H1 (cell line): ENCODE measurements around the gene PAIP2. TPM values are rescaled to one million over a fixed set of nuclear protein-coding genes. Genes with fewer than 3 reads are reported as not detected.

Experiments used
- CTCF ChIA-PET: fragments of 300-600 bp; sonication (Branson Sonifier 250); formaldehyde crosslinking; loops from one replicate; lab custom pipeline; 2021; ENCODE audit not compliant: partially characterized antibody; lab: Charles Lee
- POLR2A ChIA-PET: fragments of 300-600 bp; sonication (Branson Sonifier 250); formaldehyde crosslinking; loops from one replicate; lab custom pipeline; 2021; ENCODE audit warnings: inconsistent platforms; ENCODE audit not compliant: partially characterized antibody; lab: Charles Lee
- DNase-seq, 2 experiments: peaks; one replicate each; pipeline versions ENCODE4 v3.0.0 to v3.0.0-alpha.2; 2010 to 2022; ENCODE audit warnings: low spot score in 2 of 2, low read depth in 1 of 2, mixed read lengths in 1 of 2
- FAIRE-seq: peaks from 2 replicates; lab custom pipeline; 2011; peaks lifted over from hg19 to GRCh38; lab: Jason Lieb, UNC
- H2AFZ ChIP-seq: 2 replicates; pipeline ENCODE4 v1.8.1; 2012; ENCODE audit warnings: low read length, inconsistent platforms
- H2AK5ac ChIP-seq: 2 replicates; pipeline ENCODE4 v1.6.1; 2013; ENCODE audit warnings: low read depth, low read length
- H2BK120ac ChIP-seq: replicated peaks from 2 replicates; pipeline ENCODE3; 2013; ENCODE audit warnings: low read depth, low read length, inconsistent platforms
- H2BK12ac ChIP-seq: 2 replicates; pipeline ENCODE4 v1.6.1; 2013; ENCODE audit warnings: low read depth, low read length
- H2BK15ac ChIP-seq: 2 replicates; pipeline ENCODE4 v1.6.1; 2013; ENCODE audit warnings: low read length
- H2BK20ac ChIP-seq: 2 replicates; pipeline ENCODE4 v1.6.1; 2013; ENCODE audit warnings: low read length
- H2BK5ac ChIP-seq: 2 replicates; pipeline ENCODE4 v1.6.1; 2013; ENCODE audit warnings: low read depth, low read length
- H3K14ac ChIP-seq: 2 replicates; pipeline ENCODE4 v1.6.1; 2013; ENCODE audit warnings: inconsistent platforms; ENCODE audit not compliant: insufficient read length
- H3K18ac ChIP-seq: 2 replicates; pipeline ENCODE4 v1.6.1; 2013; ENCODE audit warnings: low read length; ENCODE audit errors: extremely low read depth
- H3K23ac ChIP-seq: 2 replicates; pipeline ENCODE4 v1.6.1; 2013; ENCODE audit warnings: inconsistent platforms; ENCODE audit not compliant: insufficient read length
- H3K23me2 ChIP-seq: 2 replicates; pipeline ENCODE4 v1.6.1; 2013; ENCODE audit warnings: low read depth, low read length
- H3K27ac ChIP-seq: 2 replicates; pipeline ENCODE4 v1.6.1; 2011; ENCODE audit warnings: low read depth, low read length, inconsistent platforms
- H3K27me3 ChIP-seq, 4 experiments: replicated peaks in 1 of 4; 1 replicate in 1 of 4; 2 replicates in 3 of 4; pipeline versions ENCODE4 v1.6.1 to v1.8.1; 2011 to 2013; ENCODE audit warnings: low read length in 3 of 4, mild to moderate bottlenecking in 3 of 4, inconsistent platforms in 2 of 4, mixed read lengths in 2 of 4, moderate library complexity in 1 of 4; ENCODE audit not compliant: control insufficient read depth in 3 of 4, insufficient read depth in 3 of 4; ENCODE audit errors: extremely low read depth in 1 of 4
- H3K36me3 ChIP-seq, 4 experiments: 2 replicates each; pipeline versions ENCODE4 v1.6.1 to v1.8.1; 2011 to 2013; ENCODE audit warnings: mild to moderate bottlenecking in 4 of 4, low read length in 3 of 4, moderate library complexity in 2 of 4, control low read depth in 1 of 4, inconsistent platforms in 1 of 4; ENCODE audit not compliant: insufficient read depth in 4 of 4, control insufficient read depth in 2 of 4
- H3K4ac ChIP-seq: replicated peaks from 2 replicates; pipeline ENCODE3; 2013; ENCODE audit warnings: low read length, low read depth, mixed read lengths, inconsistent platforms; ENCODE audit not compliant: insufficient read length
- H3K4me1 ChIP-seq, 4 experiments: replicated peaks in 1 of 4; 1 replicate in 1 of 4; 2 replicates in 3 of 4; pipeline versions ENCODE4 v1.6.1 to v1.8.1; 2011 to 2013; ENCODE audit warnings: low read length in 3 of 4, inconsistent platforms in 2 of 4, mixed read lengths in 1 of 4; ENCODE audit not compliant: insufficient read depth in 4 of 4, control insufficient read depth in 3 of 4
- H3K4me2 ChIP-seq, 2 experiments: 2 replicates each; pipeline versions ENCODE4 v1.6.1 to v1.8.1; 2011 to 2013; ENCODE audit warnings: low read depth in 2 of 2, low read length in 2 of 2, control low read depth in 1 of 2, inconsistent platforms in 1 of 2, mild to moderate bottlenecking in 1 of 2; ENCODE audit not compliant: insufficient read depth in 1 of 2
- H3K4me3 ChIP-seq, 4 experiments: fragments of 200-600, 300-600 bp in 1 of 4; sonication (generic), shearing (Covaris generic), sonication (Bioruptor Twin) in 1 of 4; 2 replicates each; pipeline versions ENCODE4 v1.5.1 to v1.8.1; 2011 to 2016; ENCODE audit warnings: low read length in 4 of 4, low read depth in 3 of 4, control low read depth in 2 of 4, inconsistent platforms in 2 of 4, mild to moderate bottlenecking in 2 of 4, mixed read lengths in 1 of 4, moderate library complexity in 1 of 4; ENCODE audit not compliant: insufficient read depth in 2 of 4; ENCODE audit errors: extremely low read depth in 1 of 4
- H3K56ac ChIP-seq: replicated peaks from 2 replicates; pipeline ENCODE3; 2013; ENCODE audit warnings: low read depth, mild to moderate bottlenecking, mixed read lengths, low read length, inconsistent platforms; ENCODE audit not compliant: insufficient read length
- H3K79me1 ChIP-seq: 2 replicates; pipeline ENCODE4 v1.6.1; 2013; ENCODE audit warnings: low read depth, low read length, control low read depth
- H3K79me2 ChIP-seq, 2 experiments: 2 replicates each; pipeline versions ENCODE4 v1.6.1 to v1.8.1; 2012 to 2013; ENCODE audit warnings: low read length in 2 of 2, mild to moderate bottlenecking in 2 of 2, inconsistent platforms in 1 of 2; ENCODE audit not compliant: insufficient read depth in 2 of 2, control insufficient read depth in 1 of 2
- H3K9ac ChIP-seq, 4 experiments: replicated peaks in 1 of 4; 1 replicate in 1 of 4; 2 replicates in 3 of 4; pipeline versions ENCODE4 v1.6.1 to v1.8.1; 2011 to 2013; ENCODE audit warnings: low read depth in 3 of 4, low read length in 3 of 4, control low read depth in 2 of 4, mild to moderate bottlenecking in 2 of 4, moderate library complexity in 2 of 4, inconsistent platforms in 1 of 4; ENCODE audit errors: extremely low read depth in 1 of 4
- H3K9me3 ChIP-seq, 2 experiments: 2 replicates each; pipeline versions ENCODE4 v1.6.1 to v1.8.1; 2012 to 2013; ENCODE audit warnings: mild to moderate bottlenecking in 2 of 2, moderate library complexity in 2 of 2, control low read depth in 1 of 2, inconsistent platforms in 1 of 2, low read depth in 1 of 2, low read length in 1 of 2, mixed read lengths in 1 of 2; ENCODE audit not compliant: insufficient read depth in 2 of 2
- H4K20me1 ChIP-seq, 2 experiments: replicated peaks in 1 of 2; 2 replicates each; pipeline versions ENCODE3 to v1.8.1; 2011 to 2013; ENCODE audit warnings: inconsistent platforms in 2 of 2, low read length in 2 of 2, mild to moderate bottlenecking in 1 of 2; ENCODE audit not compliant: insufficient read depth in 2 of 2, control insufficient read depth in 1 of 2
- H4K5ac ChIP-seq: 2 replicates; pipeline ENCODE4 v1.6.1; 2013; ENCODE audit warnings: low read length, low read depth, mixed read lengths, inconsistent platforms; ENCODE audit not compliant: insufficient read length
- H4K8ac ChIP-seq: 2 replicates; pipeline ENCODE4 v1.8.0; 2013; ENCODE audit warnings: mild to moderate bottlenecking, moderate library complexity, low read length, inconsistent platforms; ENCODE audit not compliant: insufficient read depth; ENCODE audit errors: extremely low read depth
- H4K91ac ChIP-seq: replicated peaks from 2 replicates; pipeline ENCODE3; 2013; ENCODE audit warnings: low read length, mixed read lengths, inconsistent platforms; ENCODE audit not compliant: insufficient read length
- ATF2 ChIP-seq: IDR thresholded peaks from 2 replicates; pipeline ENCODE4 v1.6.1; 2012; ENCODE audit warnings: low read length, inconsistent platforms
- CBX5 ChIP-seq: fragments of 300-800, 300-1000 bp; sonication (generic); IDR thresholded peaks from 2 replicates; pipeline ENCODE4 v1.7.1; 2016; ENCODE audit warnings: antibody characterized with exemption, low read length, low read depth
- CEBPB ChIP-seq: IDR thresholded peaks from 2 replicates; pipeline ENCODE4 v1.6.1; 2012; ENCODE audit warnings: low read depth, low read length
- FOSL1 ChIP-seq: IDR thresholded peaks from 2 replicates; pipeline ENCODE4 v1.6.1; 2011; ENCODE audit warnings: mild to moderate bottlenecking, low read depth, low read length, moderate library complexity; ENCODE audit not compliant: insufficient read depth
- JUN ChIP-seq: IDR thresholded peaks from 2 replicates; pipeline ENCODE4 v1.6.1; 2011; ENCODE audit warnings: low read depth, mild to moderate bottlenecking, improper control_type of control experiment, low read length
- NANOG ChIP-seq: IDR thresholded peaks from 2 replicates; pipeline ENCODE4 v1.6.1; 2011; ENCODE audit warnings: low read length, low read depth, mild to moderate bottlenecking, inconsistent platforms; ENCODE audit not compliant: insufficient read depth, poor library complexity, severe bottlenecking
- PHF8 ChIP-seq: fragments of 200-600 bp; sonication (generic); conservative IDR thresholded peaks from 2 replicates; pipeline ENCODE4 v1.7.1; 2012; ENCODE audit warnings: low read depth, mild to moderate bottlenecking, inconsistent platforms, low read length, moderate library complexity
- TAF7 ChIP-seq: optimal IDR thresholded peaks from 2 replicates; pipeline ENCODE3; 2011; ENCODE audit warnings: low read depth, mild to moderate bottlenecking, inconsistent platforms, low read length, moderate library complexity, borderline replicate concordance
- YY1 ChIP-seq: IDR thresholded peaks from 2 replicates; pipeline ENCODE4 v1.6.1; 2011; ENCODE audit warnings: low read depth, mild to moderate bottlenecking, low read length
- WGBS, 2 experiments: shearing (Covaris generic) in 1 of 2; methylation state at CpG; one replicate each; pipeline versions ENCODE4 v1.1.6 to v1.1.7; 2013 to 2015; ENCODE audit warnings: low lambda C conversion rate in 2 of 2, mixed read lengths in 2 of 2, inconsistent platforms in 1 of 2, low coverage in 1 of 2, missing lambda C conversion rate in 1 of 2; ENCODE audit not compliant: insufficient replicate concordance in 2 of 2, insufficient coverage in 1 of 2, insufficient read length in 1 of 2; ENCODE audit errors: extremely low coverage in 1 of 2, missing lambda C conversion rate in 1 of 2; 5-methylcytosine and 5-hydroxymethylcytosine counted together
- polyA plus RNA-seq, 7 experiments: library from polyadenylated mRNA; depleted of rRNA in 3 of 7; stranded (reverse) in 5 of 7; unstranded in 2 of 7; fragments of >200 nt in 5 of 7; fragments of 200-250 nt in 2 of 7; gene quantifications; 1 replicate in 5 of 7; 2 replicates in 1 of 7; 4 replicates in 1 of 7; pipeline versions ENCODE4 v1.2.1 to v1.2.3, GENCODE V29; 2011 to 2013; ENCODE audit warnings: missing spikeins in 2 of 7, mixed read lengths in 2 of 7
- total RNA-seq: library from RNA; stranded (reverse); fragmentation: NEBNext Ultra II Directional; extraction: Animal tissue kit (Norgen Biotek cat#: 25700); gene quantifications from 2 replicates; pipeline ENCODE4 v1.2.1, GENCODE V29; 2021

PAIP2 gene
- total and polyA plus RNA-seq, 2 of the 8 experiments (the other 6 are each of a cell fraction or from before 2014, with no cell fraction given) = 87.6 to 162 TPM

- WGBS, 2 experiments = 75% methylated on average over 1 of the region's 1 CpG; no CpG with 5 or more reads in 1 of the 2 experiments
- Histone ChIP-seq H2BK20ac (no peak overlapping the region), H3K4me2 (no peak overlapping the region), H2BK5ac (no peak overlapping the region), H4K20me1 (no peaks in the 10 kb centered on the region), H3K18ac (no peak overlapping the region), H3K23me2 (no peaks in the 10 kb centered on the region), H3K4me3 (no peak overlapping the region), H3K14ac (no peak overlapping the region), H2AFZ (no peak overlapping the region), H4K91ac (no peak overlapping the region), H3K56ac (no peak overlapping the region), H3K9me3 (no peaks in the 10 kb centered on the region), H3K79me1 (no peaks in the 10 kb centered on the region), H4K8ac (no peak overlapping the region), H3K27me3 (no peaks in the 10 kb centered on the region), H2BK120ac (no peak overlapping the region), H3K27ac (no peak overlapping the region), H3K79me2 (no peaks in the 10 kb centered on the region), H2BK15ac (no peak overlapping the region), H2AK5ac (no peak overlapping the region), H3K23ac (no peak overlapping the region), H4K5ac (no peak overlapping the region), H3K4ac (no peak overlapping the region), H3K36me3 (peaks cover under 1 to 22% (median 6%) of the 10 kb centered on the region in 4 experiments; a peak in 5 of 8 replicates), H3K9ac (no peak overlapping the region), H2BK12ac (no peak overlapping the region), H3K4me1 (peaks cover 4 to 9% (median 6%) of the 10 kb centered on the region in 4 experiments; a peak in 4 of 7 replicates)
- TF ChIP-seq JUN = no peak
- no peak for TF ChIP-seq ATF2
- no peak for TF ChIP-seq YY1
- no peak for TF ChIP-seq PHF8
- no peak for TF ChIP-seq CEBPB
- TF ChIP-seq CBX5 = no peak
- no peak for TF ChIP-seq FOSL1
- no peak for TF ChIP-seq TAF7
- TF ChIP-seq NANOG = no peak
- FAIRE-seq (no peak), DNase-seq (no peak)
- ChIA-PET POLR2A (interaction anchor here (1.4 to 1.7 kb wide), 4 partner anchors 9 to 99 kb away, joined by 3 to 6 read pairs (median 4); partner anchors contain the start of gene PAIP2), CTCF (interaction anchor here (1.0 to 9.9 kb wide), 11 partner anchors 9 to 217 kb away, joined by 3 to 319 read pairs (median 4); partner anchors contain the start of gene DNAJC18)
Measured at GRCh38 chr5:139418793-139419192, 77.1 kb downstream of the PAIP2 start.
